HG02970 (cell line): ENCODE data around the gene AURKAIP1.
"Not testable (repeated sequence)": the region's sequence is repeated elsewhere in the genome, so short reads cannot be mapped to it uniquely, and the experiment has no call there.

ENCODE experiments used
- ATAC-seq: cut with Tn5 transposase; IDR thresholded peaks from one replicate; pipeline ENCODE4 v1.9.1; 2021; ENCODE audit warnings: mild to moderate bottlenecking, moderate library complexity, moderate number of reproducible peaks; ENCODE audit not compliant: unreplicated experiment, low FRiP score

Gene AURKAIP1

DNA sequence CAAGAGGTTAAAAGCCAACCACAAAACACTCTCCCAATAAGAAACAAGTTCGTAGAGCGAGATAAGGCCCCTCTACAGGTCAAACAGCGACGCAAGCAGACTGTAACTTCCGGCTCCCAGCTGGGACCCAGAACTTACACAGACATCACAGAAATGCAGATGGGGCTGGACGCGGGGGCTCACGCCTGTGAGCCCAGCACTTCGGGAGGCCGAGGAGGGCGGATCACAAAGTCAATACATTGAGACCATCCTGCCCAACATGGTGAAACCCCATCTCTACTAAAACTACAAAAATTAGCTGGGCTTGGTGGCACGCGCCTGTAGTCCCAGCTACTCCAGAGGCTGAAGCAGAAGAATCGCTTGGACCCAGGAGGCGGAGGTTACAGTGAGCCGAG lies 13.1 kb upstream of the AURKAIP1 start:
- no peak for ATAC-seq

DNA sequence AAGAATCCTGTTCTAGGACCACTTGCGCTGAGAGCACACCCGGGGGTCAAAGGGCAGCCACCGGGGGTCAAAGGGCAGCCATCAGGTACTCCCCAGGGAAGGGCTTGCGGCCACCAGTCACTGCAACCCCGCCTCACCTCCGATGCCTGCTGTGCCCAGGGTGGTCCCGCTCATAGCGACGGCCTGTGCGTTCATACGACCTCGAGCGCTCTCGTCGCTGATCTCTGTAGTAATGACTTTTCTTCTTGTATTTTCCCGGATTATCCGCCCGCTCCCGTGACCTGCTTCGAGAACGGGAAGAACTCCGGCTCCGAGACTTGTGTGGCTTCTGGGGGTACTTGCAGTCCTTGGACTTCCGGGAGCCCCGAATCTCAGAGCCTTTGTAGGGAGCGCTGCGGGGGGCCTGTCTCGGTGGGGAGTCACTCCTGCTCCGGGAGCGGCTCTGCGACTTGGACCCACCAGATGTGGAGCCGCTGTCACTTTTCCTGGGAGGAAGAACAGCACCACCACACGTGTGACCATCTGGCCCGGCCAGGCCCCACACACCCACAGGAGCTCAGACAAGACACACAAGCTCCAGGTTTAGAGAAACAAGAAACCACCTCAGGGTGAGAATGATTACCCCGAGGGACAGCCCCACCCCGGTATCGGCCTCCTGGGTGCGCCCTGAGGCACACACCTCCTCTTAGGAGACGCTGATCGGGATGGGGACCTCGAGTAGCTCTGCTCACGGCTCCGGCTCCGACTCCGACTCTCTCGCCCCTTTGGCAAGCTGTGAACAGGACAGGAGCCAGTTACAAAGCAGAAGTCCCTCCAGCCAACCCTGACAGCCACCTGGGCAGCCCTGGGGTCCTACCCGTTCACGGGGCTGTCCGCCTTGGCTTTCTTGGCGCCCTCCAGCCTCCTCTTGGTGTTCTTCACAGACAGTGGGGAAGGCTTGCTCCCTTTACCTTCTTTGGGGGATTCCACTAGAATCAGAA lies 12.4 kb upstream of the AURKAIP1 start:
- ATAC-seq, result no peak

- ATAC-seq, result no peak
These were observed 10.9 kb upstream of the AURKAIP1 start for GRCh38 chr1:1385931-1386330.

DNA sequence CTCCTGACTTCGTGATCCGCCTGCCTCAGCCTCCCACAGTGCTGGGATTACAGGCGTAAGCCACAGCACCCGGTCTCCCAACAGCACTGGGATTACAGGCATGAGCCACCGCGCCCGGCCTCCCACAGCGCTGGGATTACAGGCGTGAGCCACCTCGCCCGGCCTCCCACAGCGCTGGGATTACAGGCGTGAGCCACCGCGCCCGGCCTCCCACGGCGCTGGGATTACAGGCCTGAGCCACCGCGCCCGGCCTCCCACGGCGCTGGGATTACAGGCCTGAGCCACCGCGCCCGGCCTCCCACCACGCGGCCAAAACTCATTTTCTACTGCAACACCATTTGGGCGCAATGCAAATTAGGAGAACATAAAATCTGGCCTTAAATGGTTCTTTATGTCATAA lies 10.3 kb upstream of the AURKAIP1 start:
- not testable (repeated sequence) for ATAC-seq

GRCh38 chr1:1381294-1381693 lies 6.3 kb upstream of the AURKAIP1 start:
- ATAC-seq, result no peak

DNA sequence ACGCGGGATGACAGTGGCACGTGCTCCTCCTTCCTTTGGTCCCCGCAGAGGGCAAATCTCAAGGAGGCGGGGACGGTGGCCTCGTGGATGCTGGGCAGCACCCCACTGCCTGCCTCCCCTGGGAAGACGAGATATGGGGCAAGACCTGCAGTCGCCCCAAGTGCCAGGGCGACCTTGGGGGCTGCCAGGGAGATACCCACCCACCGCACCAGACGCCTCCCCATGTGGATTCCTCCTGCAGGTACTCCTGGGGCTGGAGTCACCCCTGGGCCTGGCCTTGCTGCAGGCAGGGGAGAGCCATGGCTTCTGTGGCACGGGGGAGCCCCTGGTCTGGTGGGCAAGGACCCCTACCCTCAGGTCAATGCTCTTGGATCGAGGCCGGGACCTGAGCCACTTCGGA lies 5.9 kb upstream of the AURKAIP1 start:
- no peak for ATAC-seq

GRCh38 chr1:1377540-1378205 lies 2.7 kb upstream of the AURKAIP1 start:
- ATAC-seq, result no peak

DNA sequence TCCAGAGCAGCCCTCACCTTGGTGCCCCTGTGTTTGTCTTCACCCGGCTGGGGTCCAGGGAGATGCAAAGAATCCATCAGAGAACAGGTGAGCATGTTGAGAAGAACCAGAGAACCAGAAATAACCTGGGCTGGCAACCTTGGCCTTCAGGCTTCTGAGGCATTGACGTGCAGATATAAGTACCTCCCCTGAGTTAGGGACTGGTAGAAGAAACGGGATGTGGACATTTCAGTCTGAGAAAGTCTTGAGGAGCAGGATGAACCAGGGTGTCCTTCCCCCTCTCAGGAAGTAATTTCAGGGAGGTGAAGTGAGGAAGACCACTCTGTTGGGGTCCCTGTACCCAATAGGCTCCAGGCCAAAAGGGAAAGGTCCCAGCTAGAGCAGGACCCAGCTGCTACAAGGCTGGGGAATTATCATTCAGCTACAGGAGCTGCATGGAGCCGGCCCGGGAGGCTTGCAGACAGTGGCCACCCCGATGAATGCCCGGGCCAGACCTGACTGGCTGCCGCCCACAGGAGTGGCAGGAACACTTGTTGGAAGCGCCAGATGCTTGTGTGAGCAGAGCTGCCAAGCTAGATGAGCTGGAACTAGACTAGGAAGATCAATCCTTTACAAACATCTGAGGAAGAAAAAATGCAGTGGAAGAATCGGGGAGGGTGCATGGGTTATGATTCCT lies 1.7 kb upstream of the AURKAIP1 start:
- no peak for ATAC-seq

DNA sequence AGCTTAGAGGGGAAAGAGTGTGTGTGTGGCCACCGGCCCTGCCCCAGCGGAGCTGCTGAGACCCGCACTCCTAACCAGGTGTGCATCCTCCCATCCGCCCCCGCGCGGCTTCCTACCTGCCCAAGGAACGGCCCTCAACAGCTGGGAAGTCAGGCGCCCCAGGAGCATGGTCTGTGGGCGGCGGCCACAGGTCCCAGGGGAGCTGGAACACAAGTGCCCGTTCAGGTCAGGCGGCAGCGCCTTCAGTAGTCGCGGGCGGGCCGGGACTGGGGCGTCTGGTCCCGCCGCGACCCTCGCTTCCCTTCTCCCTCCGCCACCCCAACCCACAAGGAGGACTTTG lies 448 bp downstream of the AURKAIP1 start:
- ATAC-seq, result no peak

- no peak for ATAC-seq
These were observed 1.0 kb downstream of the AURKAIP1 start for GRCh38 chr1:1373815-1374588.

- ATAC-seq, result no peak
These were observed 1.8 kb downstream of the AURKAIP1 start for GRCh38 chr1:1373051-1373814.

DNA sequence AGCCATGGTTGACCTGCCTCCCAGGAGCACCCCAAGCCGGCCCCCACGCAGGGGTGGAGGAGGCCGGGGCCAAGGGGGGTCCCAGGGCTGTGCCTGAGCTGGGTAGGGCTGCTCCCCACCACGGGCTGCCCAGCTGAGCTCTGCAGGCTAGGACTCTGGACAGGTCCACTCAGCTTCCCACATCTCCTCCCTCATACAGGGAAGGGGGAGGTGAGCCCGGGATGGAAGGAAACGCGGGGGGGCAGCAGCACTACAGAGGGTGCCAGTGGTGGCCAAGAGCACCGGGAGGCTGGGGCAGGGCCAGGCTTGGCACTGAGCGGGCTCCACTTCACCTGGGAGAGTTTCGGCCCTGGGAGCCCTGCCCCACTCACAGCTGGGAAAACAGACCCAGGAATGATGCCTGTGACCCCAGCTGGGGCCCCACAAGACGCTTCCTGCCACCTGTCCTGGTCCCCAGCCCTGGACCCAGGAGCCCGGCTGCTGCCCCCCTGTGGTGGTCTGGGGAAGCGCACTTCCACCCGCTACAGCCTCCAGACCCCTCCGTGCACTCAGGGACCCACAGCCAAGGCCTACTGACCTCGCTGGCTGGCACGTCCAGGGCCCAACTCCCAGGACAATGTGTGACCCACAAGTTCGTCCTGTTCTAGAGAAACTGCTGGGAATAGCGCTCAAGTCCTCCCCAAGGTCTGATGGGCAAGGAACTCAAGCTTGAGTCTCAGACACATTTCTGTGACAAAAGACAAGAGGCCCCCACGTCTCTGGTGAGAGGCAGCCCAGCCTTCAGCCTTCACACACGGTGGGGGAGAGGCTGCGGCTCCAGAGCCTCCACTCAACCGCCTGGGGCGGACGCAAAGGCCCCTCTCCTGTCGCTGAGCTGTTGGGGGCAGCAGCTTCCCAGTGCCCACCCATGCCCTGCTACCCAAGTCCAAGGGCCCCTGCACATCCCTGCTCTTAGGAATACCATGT lies 3.0 kb downstream of the AURKAIP1 start:
- no peak for ATAC-seq

GRCh38 chr1:1371364-1371745 lies 3.7 kb downstream of the AURKAIP1 start:
- ATAC-seq, result no peak

- no peak for ATAC-seq
These were observed 4.2 kb downstream of the AURKAIP1 start for GRCh38 chr1:1370771-1371300.

DNA sequence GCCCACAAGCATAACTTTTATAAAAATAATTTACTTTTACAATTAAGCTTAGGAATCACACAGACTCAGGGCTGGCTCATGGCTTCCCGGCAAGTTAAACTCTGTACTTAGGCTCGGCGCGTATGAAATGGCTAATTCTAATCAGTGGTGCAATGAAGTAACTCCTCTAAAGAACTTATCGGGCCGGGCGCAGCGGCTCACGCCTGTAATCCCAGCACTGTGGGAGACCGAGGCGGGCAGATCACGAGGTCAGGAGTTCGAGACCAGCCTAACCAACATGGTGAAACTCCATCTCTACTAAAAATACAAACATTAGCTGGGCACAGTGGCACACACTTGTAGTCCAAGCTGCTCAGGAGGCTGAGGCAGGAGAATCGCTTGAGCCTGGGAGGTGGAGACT lies 4.9 kb downstream of the AURKAIP1 start:
- not testable (repeated sequence) for ATAC-seq

- no peak for ATAC-seq
These were observed 7.7 kb downstream of the AURKAIP1 start for GRCh38 chr1:1367315-1367714.

GRCh38 chr1:1366699-1367066 lies 8.3 kb downstream of the AURKAIP1 start:
- ATAC-seq, result no peak

DNA sequence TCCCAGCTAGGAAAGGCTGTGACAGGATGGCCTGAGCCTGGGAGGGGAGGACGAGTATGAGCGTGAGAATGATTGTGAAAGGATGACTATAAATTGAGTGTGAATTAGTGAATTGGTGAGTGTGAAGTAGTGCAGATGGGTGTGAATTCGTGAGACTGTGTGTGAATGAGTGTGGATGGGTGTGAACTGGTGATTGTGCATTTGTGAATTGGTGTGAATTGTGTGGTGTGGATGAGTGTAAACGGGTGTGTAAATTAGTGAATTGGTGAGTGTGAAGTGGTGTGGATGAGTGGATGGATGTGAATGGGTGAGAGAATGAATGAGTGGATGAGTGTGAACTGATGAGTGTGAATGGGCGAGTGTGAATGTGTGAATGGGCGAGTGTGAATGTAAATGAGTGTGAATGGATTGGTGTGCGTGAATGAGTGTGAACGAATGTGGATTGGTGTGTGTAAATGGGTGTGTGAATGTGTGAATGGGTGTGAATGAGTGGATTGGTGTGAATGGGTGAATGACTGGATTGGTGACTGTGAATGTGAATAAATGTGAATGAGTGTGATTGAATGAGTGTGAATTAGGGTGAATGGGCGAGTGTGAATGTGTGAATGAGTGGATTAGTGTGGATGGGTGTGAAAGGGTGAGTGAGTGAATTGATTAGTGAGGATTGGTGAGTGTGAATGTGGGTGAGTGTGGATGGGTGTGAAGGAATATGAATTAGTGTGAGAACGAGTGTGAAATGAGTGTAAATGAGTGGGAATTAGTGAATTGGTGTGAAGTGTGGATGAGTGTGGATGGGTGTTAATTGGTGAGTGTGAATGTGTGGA lies 8.9 kb downstream of the AURKAIP1 start:
- ATAC-seq, result no peak
